HepG2 (cell line): ENCODE measurements around the gene MICAL3. TPM values are rescaled to one million over a fixed set of nuclear protein-coding genes. Genes with fewer than 3 reads are reported as not detected.

Experiments
- ARNTL ChIP-seq: sonication (generic); formaldehyde crosslinking; IDR thresholded peaks from 2 replicates; pipeline ENCODE4 v1.4.0; 2020; ENCODE audit warnings: mild to moderate bottlenecking, missing genetic modification reagents
- ATF7 ChIP-seq, 2 experiments: fragments of 450-650 bp in 1 of 2; sonication (generic) in 1 of 2; formaldehyde crosslinking in 1 of 2; IDR thresholded peaks; 2 replicates each; pipeline versions ENCODE4 v1.4.0 to v1.6.1; 2016 to 2020; ENCODE audit warnings: antibody characterized with exemption in 1 of 2, mild to moderate bottlenecking in 1 of 2, missing genetic modification reagents in 1 of 2
- BCL6 ChIP-seq: IDR thresholded peaks from 2 replicates; pipeline ENCODE4 v1.6.1; 2016; ENCODE audit warnings: missing genetic modification reagents, missing compliant biosample characterization
- CSRNP2 ChIP-seq: sonication (generic); formaldehyde crosslinking; conservative IDR thresholded peaks from 2 replicates; pipeline ENCODE4 v1.8.0; 2022; ENCODE audit warnings: low read depth, missing genetic modification reagents
- GTF2F1 ChIP-seq: fragments of 150-350 bp; IDR thresholded peaks from 2 replicates; pipeline ENCODE4 v1.6.1; 2014; ENCODE audit warnings: low read length
- IKZF4 ChIP-seq: sonication (generic); formaldehyde crosslinking; IDR thresholded peaks from 2 replicates; pipeline ENCODE4 v1.5.1; 2020; ENCODE audit warnings: borderline replicate concordance, mild to moderate bottlenecking, low read depth, missing genetic modification reagents; ENCODE audit errors: not compliant biosample characterization
- KAT2B ChIP-seq: fragments of 150-350 bp; IDR thresholded peaks from 2 replicates; pipeline ENCODE4 v1.6.1; 2014; ENCODE audit warnings: low read depth, low read length, borderline replicate concordance
- NFIB ChIP-seq: sonication (generic); formaldehyde crosslinking; IDR thresholded peaks from 2 replicates; pipeline ENCODE4 v1.9.0; 2021; ENCODE audit warnings: missing genetic modification reagents, mild to moderate bottlenecking, borderline replicate concordance
- NR2C2 ChIP-seq: sonication (generic); formaldehyde crosslinking; IDR thresholded peaks from 2 replicates; pipeline ENCODE4 v1.4.0; 2020; ENCODE audit warnings: missing genetic modification reagents, mild to moderate bottlenecking, moderate library complexity, borderline replicate concordance
- POLR2AphosphoS2 ChIP-seq: IDR thresholded peaks from 2 replicates; pipeline ENCODE4 v1.6.1; 2011; ENCODE audit warnings: low read depth, low read length, improper control_type of control experiment
- REL ChIP-seq: sonication (generic); formaldehyde crosslinking; conservative IDR thresholded peaks from 2 replicates; pipeline ENCODE4 v1.8.0; 2022; ENCODE audit warnings: mild to moderate bottlenecking, missing genetic modification reagents, moderate library complexity
- RFXAP ChIP-seq: sonication (generic); formaldehyde crosslinking; IDR thresholded peaks from 2 replicates; pipeline ENCODE4 v1.4.0; 2020; ENCODE audit warnings: missing genetic modification reagents, borderline replicate concordance
- SMARCC2 ChIP-seq: fragments of 450-650 bp; IDR thresholded peaks from 2 replicates; pipeline ENCODE4 v1.6.1; 2017; ENCODE audit warnings: antibody characterized with exemption, mild to moderate bottlenecking
- SP2 ChIP-seq: sonication (generic); formaldehyde crosslinking; IDR thresholded peaks from 2 replicates; pipeline ENCODE4 v1.5.1; 2020; ENCODE audit warnings: mild to moderate bottlenecking, missing genetic modification reagents
- ZBTB7A ChIP-seq: sonication (generic); formaldehyde crosslinking; IDR thresholded peaks from 2 replicates; pipeline ENCODE4 v1.8.0; 2022; ENCODE audit warnings: mild to moderate bottlenecking, missing genetic modification reagents
- ZMYM3 ChIP-seq: sonication (generic); formaldehyde crosslinking; IDR thresholded peaks from 2 replicates; pipeline ENCODE4 v1.5.1; 2020; ENCODE audit warnings: mild to moderate bottlenecking, missing genetic modification reagents
- ZNF263 ChIP-seq: sonication (generic); formaldehyde crosslinking; IDR thresholded peaks from 2 replicates; pipeline ENCODE4 v1.4.0; 2020; ENCODE audit warnings: missing genetic modification reagents
- ZNF337 ChIP-seq: sonication (generic); formaldehyde crosslinking; IDR thresholded peaks from 2 replicates; pipeline ENCODE4 v1.5.1; 2020; ENCODE audit warnings: missing genetic modification reagents, low read depth, mild to moderate bottlenecking, borderline replicate concordance
- ZNF615 ChIP-seq: sonication (generic); formaldehyde crosslinking; IDR thresholded peaks from 2 replicates; pipeline ENCODE4 v1.5.0; 2020; ENCODE audit warnings: mild to moderate bottlenecking, missing genetic modification reagents, borderline replicate concordance
- ZNF704 ChIP-seq: sonication (generic); formaldehyde crosslinking; IDR thresholded peaks from 2 replicates; pipeline ENCODE4 v1.8.1; 2023; ENCODE audit warnings: mild to moderate bottlenecking, inconsistent platforms, moderate library complexity, missing genetic modification reagents, borderline replicate concordance
- polyA plus RNA-seq, 8 experiments: library from polyadenylated mRNA; depleted of rRNA in 3 of 8; stranded (reverse) in 7 of 8; unstranded in 1 of 8; fragments of >200 nt; fragmentation: Illumina TruSeq in 4 of 8; extraction: Trizol in 4 of 8; gene quantifications; 2 replicates each; pipeline versions ENCODE4 v1.2.1 to v1.2.3, GENCODE V29; 2011 to 2016; ENCODE audit warnings: low read depth in 4 of 8, missing spikeins in 1 of 8, mixed read lengths in 1 of 8; ENCODE audit not compliant: insufficient read depth in 1 of 8
- total RNA-seq, 5 experiments: library from RNA; depleted of rRNA; stranded (reverse); fragments of >200 nt; fragmentation: Illumina TruSeq; extraction: Trizol; gene quantifications; 2 replicates each; pipeline ENCODE4 v1.2.3, GENCODE V29; 2016; ENCODE audit warnings: low read depth in 1 of 5
- TF ChIP-seq, protein P1 (sequence below): sonication (generic); formaldehyde crosslinking; IDR thresholded peaks from 2 replicates; pipeline ENCODE4; 2020; ENCODE audit warnings: missing genetic modification reagents, mild to moderate bottlenecking, borderline replicate concordance
- TF ChIP-seq, protein P2 (sequence below): sonication (generic); formaldehyde crosslinking; IDR thresholded peaks from 2 replicates; pipeline ENCODE4 v1.4.0; 2020; ENCODE audit warnings: missing genetic modification reagents

The MICAL3 gene
- total and polyA plus RNA-seq, 2 of the 13 experiments (the other 11 are each of a cell fraction or from before 2014, with no cell fraction given): 5.3 to 12.5 TPM

GRCh38 chr22:17786435-17787161 lies 237.8 kb downstream of the MICAL3 start (continued):
- TF ChIP-seq POLR2AphosphoS2: no peak
- TF ChIP-seq ATF7 (IDR thresholded peaks at IDR 0.05): no peak
- TF ChIP-seq ATF7 (CRISPR knock-in tag; IDR thresholded peaks at IDR 0.05): no peak
- TF ChIP-seq ZNF615: no peak
- TF ChIP-seq ZBTB7A: 0 out of 2 replicates have a peak, but pooled peaks have one; percentile 11
- TF ChIP-seq SMARCC2: no peak
- no peak for TF ChIP-seq KAT2B
- no peak for TF ChIP-seq IKZF4 (CRISPR knock-in tag)
- TF ChIP-seq ZNF337 (CRISPR knock-in tag): no peak
- peak; percentile 66 for TF ChIP-seq ARNTL
- no peak for TF ChIP-seq ZNF704 (CRISPR knock-in tag)
- TF ChIP-seq, protein P1, sequence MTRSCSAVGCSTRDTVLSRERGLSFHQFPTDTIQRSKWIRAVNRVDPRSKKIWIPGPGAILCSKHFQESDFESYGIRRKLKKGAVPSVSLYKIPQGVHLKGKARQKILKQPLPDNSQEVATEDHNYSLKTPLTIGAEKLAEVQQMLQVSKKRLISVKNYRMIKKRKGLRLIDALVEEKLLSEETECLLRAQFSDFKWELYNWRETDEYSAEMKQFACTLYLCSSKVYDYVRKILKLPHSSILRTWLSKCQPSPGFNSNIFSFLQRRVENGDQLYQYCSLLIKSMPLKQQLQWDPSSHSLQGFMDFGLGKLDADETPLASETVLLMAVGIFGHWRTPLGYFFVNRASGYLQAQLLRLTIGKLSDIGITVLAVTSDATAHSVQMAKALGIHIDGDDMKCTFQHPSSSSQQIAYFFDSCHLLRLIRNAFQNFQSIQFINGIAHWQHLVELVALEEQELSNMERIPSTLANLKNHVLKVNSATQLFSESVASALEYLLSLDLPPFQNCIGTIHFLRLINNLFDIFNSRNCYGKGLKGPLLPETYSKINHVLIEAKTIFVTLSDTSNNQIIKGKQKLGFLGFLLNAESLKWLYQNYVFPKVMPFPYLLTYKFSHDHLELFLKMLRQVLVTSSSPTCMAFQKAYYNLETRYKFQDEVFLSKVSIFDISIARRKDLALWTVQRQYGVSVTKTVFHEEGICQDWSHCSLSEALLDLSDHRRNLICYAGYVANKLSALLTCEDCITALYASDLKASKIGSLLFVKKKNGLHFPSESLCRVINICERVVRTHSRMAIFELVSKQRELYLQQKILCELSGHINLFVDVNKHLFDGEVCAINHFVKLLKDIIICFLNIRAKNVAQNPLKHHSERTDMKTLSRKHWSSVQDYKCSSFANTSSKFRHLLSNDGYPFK (CRISPR knock-in tag): 0 out of 2 replicates have a peak, but pooled peaks have one; percentile 36
- no peak for TF ChIP-seq GTF2F1
- no peak; the same call in 1 of the 2 replicates for TF ChIP-seq ZMYM3 (CRISPR knock-in tag)
- TF ChIP-seq CSRNP2 (CRISPR knock-in tag): no peak
- TF ChIP-seq RFXAP (CRISPR knock-in tag): peak; percentile 77; the same call in 1 of the 2 replicates
- TF ChIP-seq REL (CRISPR knock-in tag): no peak
- TF ChIP-seq NR2C2 (CRISPR knock-in tag): peak; percentile 51; the same call in 1 of the 2 replicates
- no peak for TF ChIP-seq BCL6 (CRISPR knock-in tag)
- no peak for TF ChIP-seq SP2
- TF ChIP-seq, protein P2, sequence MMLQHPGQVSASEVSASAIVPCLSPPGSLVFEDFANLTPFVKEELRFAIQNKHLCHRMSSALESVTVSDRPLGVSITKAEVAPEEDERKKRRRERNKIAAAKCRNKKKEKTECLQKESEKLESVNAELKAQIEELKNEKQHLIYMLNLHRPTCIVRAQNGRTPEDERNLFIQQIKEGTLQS (CRISPR knock-in tag): no peak
- TF ChIP-seq NFIB (CRISPR knock-in tag): no peak
- TF ChIP-seq ZNF263 (CRISPR knock-in tag): peak; percentile 94
